GM23248 (cell line): ENCODE data around the gene ARHGAP33.

Experiments
- EZH2 ChIP-seq: fragments of 200-600 bp; sonication (generic); IDR thresholded peaks from 2 replicates; pipeline ENCODE4 v1.6.1; 2018; ENCODE audit warnings: antibody characterized with exemption, mild to moderate bottlenecking; ENCODE audit not compliant: insufficient read depth, poor library complexity, severe bottlenecking
- EZH2phosphoT487 ChIP-seq: fragments of 200-600 bp; sonication (generic); IDR thresholded peaks from 2 replicates; pipeline ENCODE4 v1.6.1; 2018; ENCODE audit warnings: antibody characterized with exemption, moderate library complexity, mild to moderate bottlenecking, low read depth; ENCODE audit not compliant: insufficient read depth

DNA sequence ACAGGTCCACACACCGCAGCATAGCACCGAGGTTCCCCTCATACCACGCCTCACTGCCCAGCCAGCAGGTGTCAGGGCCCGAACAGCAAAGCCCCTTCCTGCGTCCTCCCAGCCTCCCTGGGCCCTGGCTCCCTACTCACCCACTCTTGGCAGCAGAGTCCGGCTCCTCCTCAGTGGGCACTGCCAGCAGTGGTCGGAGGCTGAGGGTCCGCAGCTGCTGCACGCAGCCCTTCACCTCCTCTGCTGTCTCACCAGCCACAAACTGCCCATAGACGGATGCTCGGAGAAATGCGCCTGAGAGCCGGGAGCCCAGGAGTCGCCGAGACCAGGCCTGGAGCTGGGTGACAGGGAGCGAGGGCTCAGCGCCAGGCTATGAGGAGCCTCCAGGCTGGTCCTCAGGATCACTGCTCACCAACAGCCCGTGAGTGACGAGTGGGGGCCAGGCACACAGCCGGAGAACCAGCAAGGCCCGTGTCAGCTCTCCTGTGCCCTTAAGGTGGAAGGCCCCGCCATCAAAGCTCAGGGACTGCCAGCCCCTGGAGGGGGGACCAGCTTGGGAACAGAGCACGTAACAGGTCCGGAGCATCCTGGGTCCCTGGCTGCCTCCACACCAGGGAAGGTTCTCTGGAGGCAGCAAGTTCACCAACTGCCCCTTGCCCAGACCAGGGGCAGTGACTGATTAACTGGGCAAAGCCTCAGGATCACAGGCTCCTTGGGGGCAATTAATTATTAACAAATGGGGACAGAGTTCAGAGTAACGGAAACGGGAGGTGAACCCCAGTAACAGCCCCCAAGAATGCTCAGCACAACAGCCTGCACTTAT, 37.1 kb downstream of the ARHGAP33 start, which contains the start of gene PRODH2:
- TF ChIP-seq EZH2 (no peak), EZH2phosphoT487 (no peak)
